ENCODE data around the gene ADI1. TPM values are rescaled to one million over a fixed set of nuclear protein-coding genes. Genes with fewer than 3 reads are reported as not detected.
"Not testable (repeated sequence)": the region's sequence is repeated elsewhere in the genome, so short reads cannot be mapped to it uniquely, and the experiment has no call there.

Gene ADI1
- total RNA-seq, 1 experiment from 2014 or later: 46.7 TPM

DNA sequence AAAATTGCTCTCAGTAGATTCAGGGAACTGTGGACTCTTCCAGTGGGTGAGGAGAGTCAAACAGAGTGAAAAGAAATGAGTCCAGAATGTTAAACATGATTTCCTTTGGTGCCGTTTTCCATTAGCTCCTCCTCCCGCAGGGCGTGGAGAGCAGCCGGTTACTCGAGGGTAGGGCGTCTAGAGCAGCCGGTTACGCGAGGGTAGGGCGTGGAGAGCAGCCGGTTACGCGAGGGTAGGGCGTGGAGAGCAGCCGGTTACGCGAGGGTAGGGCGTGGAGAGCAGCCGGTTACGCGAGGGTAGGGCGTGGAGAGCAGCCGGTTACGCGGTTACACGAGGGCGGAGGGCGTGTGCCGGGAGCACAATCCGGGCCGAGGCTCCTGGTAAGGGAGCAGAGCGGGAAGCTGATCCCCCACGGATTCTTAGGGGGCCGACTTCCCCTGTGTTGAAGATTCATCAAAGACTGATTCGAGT lies 70.9 kb downstream of the ADI1 start:
- DNase-seq (ENCODE audit: low spot score): not testable (repeated sequence)

DNA sequence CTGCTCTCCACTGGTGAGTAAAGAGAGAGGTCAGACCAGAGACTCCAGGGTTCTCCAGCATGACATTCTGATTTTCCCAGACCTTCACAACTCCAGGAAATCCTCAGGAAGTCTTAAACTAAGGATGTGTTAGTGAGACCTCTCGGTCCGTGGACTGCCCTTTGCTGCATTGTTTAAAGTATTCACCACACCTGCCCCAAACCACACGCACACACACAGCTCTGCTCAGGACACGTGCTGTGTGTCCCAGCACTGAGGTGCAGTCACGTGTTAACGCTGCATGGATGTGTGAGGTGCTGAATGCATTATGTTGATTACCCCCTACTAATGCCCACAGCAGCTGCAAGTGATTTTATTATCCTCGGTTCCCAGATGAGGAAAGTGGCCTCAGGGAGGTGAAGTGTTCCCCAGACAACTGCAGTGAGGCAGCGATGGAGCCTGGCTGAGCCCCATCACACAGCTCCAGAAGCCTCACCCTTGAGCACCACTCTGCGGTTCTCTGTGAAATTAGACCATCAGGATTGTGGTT lies 71.5 kb downstream of the ADI1 start:
- DNase-seq (ENCODE audit: low spot score): no peak

Other genes starting within 250 kb of the ADI1 start
- gene EIPR1, start 141.7 kb downstream of the ADI1 start, total RNA-seq (2014; rRNA removed; shearing (Covaris generic)): 33.7 and 46.9 TPM in 2 replicates
- gene TRAPPC12, start 139.8 kb downstream of the ADI1 start, total RNA-seq (2014; rRNA removed; shearing (Covaris generic)): 27.2 and 35.6 TPM in 2 replicates
- gene RNASEH1, start 38.8 kb upstream of the ADI1 start, total RNA-seq (2014; rRNA removed; shearing (Covaris generic)): 21.9 and 28.1 TPM in 2 replicates
- 1,849 and 2,203 TPM in 2 replicates for gene RPS7, start 55.7 kb upstream of the ADI1 start, total RNA-seq (2014; rRNA removed; shearing (Covaris generic))
- not detected in 2 replicates for gene COLEC11, start 75.6 kb upstream of the ADI1 start, total RNA-seq (2014; rRNA removed; shearing (Covaris generic))
- not detected in 2 replicates for gene ALLC, start 138.7 kb upstream of the ADI1 start, total RNA-seq (2014; rRNA removed; shearing (Covaris generic))
- not detected in 2 replicates for gene DCDC2C, start 184.0 kb upstream of the ADI1 start, total RNA-seq (2014; rRNA removed; shearing (Covaris generic))